Esophagus squamous epithelium (tissue), 4 donors: ENCODE measurements around the gene RCVRN.

Source experiments
- CTCF ChIP-seq, 6 experiments: fragments of 450-650 bp in 4 of 6; fragments of 200-600 bp in 2 of 6; sonication (generic) in 2 of 6; IDR thresholded peaks; one replicate each; pipeline ENCODE4 v1.5.1; 2016 to 2019; ENCODE audit warnings: antibody characterized with exemption in 6 of 6, mild to moderate bottlenecking in 4 of 6, moderate library complexity in 4 of 6
- POLR2A ChIP-seq, 4 donors: fragments of 450-650 bp; IDR thresholded peaks; one replicate each; pipeline ENCODE4 v1.6.1; 2017; ENCODE audit warnings: antibody characterized with exemption in 4 of 4, mild to moderate bottlenecking in 4 of 4, moderate library complexity in 3 of 4

GRCh38 chr17:9917801-9918200 is 12.7 kb upstream of the RCVRN start:
- TF ChIP-seq CTCF (IDR thresholded peaks at IDR 0.05): no peak
- TF ChIP-seq POLR2A (IDR thresholded peaks at IDR 0.05): no peak
